Mesenchymal stem cell (in vitro differentiated cells and primary cell): ENCODE measurements around the gene TPR.

Source experiments
- DNase-seq: peaks from one replicate; pipeline ENCODE4 v3.0.0-alpha.2; 2013
- H2AFZ ChIP-seq: one replicate; pipeline ENCODE4 v1.6.1; 2013; ENCODE audit warnings: low read depth, mild to moderate bottlenecking, control low read depth, inconsistent platforms, low read length, moderate library complexity
- H2AK5ac ChIP-seq: 2 replicates; pipeline ENCODE4 v1.6.1; 2013; ENCODE audit warnings: low read length, moderate library complexity, mild to moderate bottlenecking, inconsistent platforms; ENCODE audit not compliant: severe bottlenecking
- H2BK120ac ChIP-seq: one replicate; pipeline ENCODE4 v1.6.1; 2013; ENCODE audit warnings: low read depth, mild to moderate bottlenecking, inconsistent platforms, low read length, moderate library complexity
- H2BK12ac ChIP-seq, 2 experiments: one replicate each; pipeline ENCODE4 v1.6.1; 2013; ENCODE audit warnings: inconsistent platforms in 2 of 2, low read length in 2 of 2, mild to moderate bottlenecking in 2 of 2, moderate library complexity in 2 of 2, control low read depth in 1 of 2
- H2BK15ac ChIP-seq: one replicate; pipeline ENCODE4 v1.6.1; 2013; ENCODE audit warnings: mild to moderate bottlenecking, low read depth, inconsistent platforms; ENCODE audit not compliant: poor library complexity, severe bottlenecking
- H2BK5ac ChIP-seq: 2 replicates; pipeline ENCODE4 v1.6.1; 2013; ENCODE audit warnings: low read depth, mild to moderate bottlenecking, low read length, control low read depth, inconsistent platforms; ENCODE audit not compliant: poor library complexity, severe bottlenecking
- H3K14ac ChIP-seq, 2 experiments: one replicate each; pipeline ENCODE4 v1.6.1; 2013; ENCODE audit warnings: inconsistent platforms in 2 of 2, low read length in 2 of 2, control low read depth in 1 of 2, mild to moderate bottlenecking in 1 of 2, moderate library complexity in 1 of 2
- H3K18ac ChIP-seq, 2 experiments: one replicate each; pipeline ENCODE4 v1.6.1; 2013; ENCODE audit warnings: inconsistent platforms in 2 of 2, low read length in 2 of 2, control low read depth in 1 of 2, low read depth in 1 of 2, mild to moderate bottlenecking in 1 of 2
- H3K23ac ChIP-seq, 2 experiments: one replicate each; pipeline ENCODE4 v1.6.1; 2013; ENCODE audit warnings: inconsistent platforms in 2 of 2, low read length in 2 of 2, mild to moderate bottlenecking in 2 of 2, moderate library complexity in 2 of 2, control low read depth in 1 of 2
- H3K27ac ChIP-seq: 2 replicates; pipeline ENCODE4 v1.5.1; 2013; ENCODE audit warnings: mild to moderate bottlenecking, moderate library complexity, low read length, control low read depth, inconsistent platforms; ENCODE audit not compliant: poor library complexity, severe bottlenecking
- H3K27me3 ChIP-seq, 2 experiments: 2 replicates each; pipeline versions ENCODE4 v1.6.1 to v1.7.0; 2013; ENCODE audit warnings: low read length in 2 of 2, mild to moderate bottlenecking in 2 of 2, moderate library complexity in 2 of 2, control low read depth in 1 of 2, inconsistent platforms in 1 of 2; ENCODE audit not compliant: control insufficient read depth in 1 of 2, insufficient read depth in 1 of 2
- H3K36me3 ChIP-seq, 2 experiments: 2 replicates each; pipeline versions ENCODE4 v1.6.1 to v1.7.0; 2013; ENCODE audit warnings: low read length in 2 of 2, control low read depth in 1 of 2, inconsistent platforms in 1 of 2, low read depth in 1 of 2, mild to moderate bottlenecking in 1 of 2; ENCODE audit not compliant: insufficient read depth in 2 of 2, control insufficient read depth in 1 of 2
- H3K4ac ChIP-seq, 2 experiments: one replicate each; pipeline ENCODE4 v1.6.1; 2013; ENCODE audit warnings: inconsistent platforms in 2 of 2, low read length in 2 of 2, mild to moderate bottlenecking in 2 of 2, moderate library complexity in 2 of 2, control low read depth in 1 of 2, low read depth in 1 of 2
- H3K4me1 ChIP-seq: 2 replicates; pipeline ENCODE4 v1.6.1; 2013; ENCODE audit warnings: low read depth, low read length, control low read depth; ENCODE audit not compliant: control insufficient read depth, insufficient read depth
- H3K4me2 ChIP-seq: 2 replicates; pipeline ENCODE4 v1.6.1; 2013; ENCODE audit warnings: low read length, mild to moderate bottlenecking, inconsistent platforms; ENCODE audit not compliant: poor library complexity, severe bottlenecking
- H3K4me3 ChIP-seq, 2 experiments: 2 replicates each; pipeline versions ENCODE4 v1.5.1 to v1.7.0; 2013; ENCODE audit warnings: low read length in 2 of 2, mild to moderate bottlenecking in 2 of 2, control low read depth in 1 of 2, low read depth in 1 of 2; ENCODE audit not compliant: insufficient read depth in 1 of 2
- H3K79me1 ChIP-seq: replicated peaks from 2 replicates; pipeline ENCODE4 v1.6.1; 2013; ENCODE audit warnings: mild to moderate bottlenecking, control low read depth, low read length, inconsistent platforms; ENCODE audit not compliant: poor library complexity, severe bottlenecking
- H3K9ac ChIP-seq: 2 replicates; pipeline ENCODE4 v1.7.0; 2013; ENCODE audit warnings: mild to moderate bottlenecking, low read length, moderate library complexity
- H3K9me3 ChIP-seq: 2 replicates; pipeline ENCODE4 v1.7.0; 2013; ENCODE audit warnings: mild to moderate bottlenecking, low read length; ENCODE audit not compliant: control insufficient read depth
- H4K8ac ChIP-seq: one replicate; pipeline ENCODE4 v1.6.1; 2013; ENCODE audit warnings: inconsistent platforms, mild to moderate bottlenecking, low read length, moderate library complexity
- H4K91ac ChIP-seq: one replicate; pipeline ENCODE4 v1.6.1; 2013; ENCODE audit warnings: mild to moderate bottlenecking, low read length, inconsistent platforms
- WGBS: methylation state at CpG from one replicate; pipeline ENCODE4 v1.1.7; 2013; ENCODE audit warnings: mixed read lengths; 5-methylcytosine and 5-hydroxymethylcytosine counted together

The TPR gene

GRCh38 chr1:186283374-186283773, 91.7 kb downstream of the TPR start:
- H3K4me2 ChIP-seq = no peak overlapping the region
- no peak overlapping the region for H2BK120ac ChIP-seq
- H2BK15ac ChIP-seq = no peak overlapping the region
- no peaks in the 10 kb centered on the region for H3K36me3 ChIP-seq
- H3K14ac ChIP-seq = no peak overlapping the region
- no peak overlapping the region for H3K27ac ChIP-seq
- H3K9me3 ChIP-seq = no peaks in the 10 kb centered on the region
- H3K4me1 ChIP-seq = no peaks in the 10 kb centered on the region
- H2BK5ac ChIP-seq = no peak overlapping the region
- no peak overlapping the region for H2BK12ac ChIP-seq
- no peak overlapping the region for H4K91ac ChIP-seq
- no peak overlapping the region for H3K9ac ChIP-seq
- WGBS = 100% methylated on average over 2 of the region's 3 CpGs
- H3K79me1 ChIP-seq = no peaks in the 10 kb centered on the region
- no peak overlapping the region for H3K4ac ChIP-seq
- no peak for DNase-seq
- H3K27me3 ChIP-seq = no peaks in the 10 kb centered on the region
- H4K8ac ChIP-seq = no peak overlapping the region
- no peak overlapping the region for H2AK5ac ChIP-seq
- H3K23ac ChIP-seq = no peak overlapping the region
- no peak overlapping the region for H3K18ac ChIP-seq
- H2AFZ ChIP-seq = no peak overlapping the region
- H3K4me3 ChIP-seq = no peak overlapping the region

GRCh38 chr1:186282466-186282865, 92.6 kb downstream of the TPR start:
- no peak overlapping the region for H2AFZ ChIP-seq
- H3K4me1 ChIP-seq = no peaks in the 10 kb centered on the region
- H3K4me2 ChIP-seq = no peak overlapping the region
- DNase-seq = no peak
- no peak overlapping the region for H4K8ac ChIP-seq
- H3K27ac ChIP-seq = no peak overlapping the region
- H2BK120ac ChIP-seq = no peak overlapping the region
- H3K27me3 ChIP-seq = no peaks in the 10 kb centered on the region
- no peak overlapping the region for H3K4me3 ChIP-seq
- no peak overlapping the region for H2BK5ac ChIP-seq
- no peaks in the 10 kb centered on the region for H3K36me3 ChIP-seq
- WGBS = 90% methylated on average over 8 of the region's 8 CpGs
- H2BK15ac ChIP-seq = no peak overlapping the region
- no peak overlapping the region for H3K14ac ChIP-seq
- no peak overlapping the region for H3K9ac ChIP-seq
- H4K91ac ChIP-seq = no peak overlapping the region
- H3K4ac ChIP-seq = no peak overlapping the region
- no peaks in the 10 kb centered on the region for H3K9me3 ChIP-seq
- no peak overlapping the region for H2BK12ac ChIP-seq
- no peaks in the 10 kb centered on the region for H3K79me1 ChIP-seq
- no peak overlapping the region for H2AK5ac ChIP-seq
- no peak overlapping the region for H3K18ac ChIP-seq
- H3K23ac ChIP-seq = no peak overlapping the region

- H3K4me1 ChIP-seq = no peaks in the 10 kb centered on the region
- no peaks in the 10 kb centered on the region for H3K27me3 ChIP-seq
- DNase-seq = no peak
- no peaks in the 10 kb centered on the region for H3K36me3 ChIP-seq
- 100% methylated on average over 1 of the region's 2 CpGs for WGBS
- no peak overlapping the region for H3K4me2 ChIP-seq
- no peak overlapping the region for H4K91ac ChIP-seq
- no peak overlapping the region for H3K4ac ChIP-seq
- no peak overlapping the region for H3K9ac ChIP-seq
- no peak overlapping the region for H4K8ac ChIP-seq
- no peak overlapping the region for H3K23ac ChIP-seq
- no peak overlapping the region for H2AK5ac ChIP-seq
- no peaks in the 10 kb centered on the region for H3K79me1 ChIP-seq
- H3K27ac ChIP-seq = no peak overlapping the region
- no peak overlapping the region for H2BK12ac ChIP-seq
- H2AFZ ChIP-seq = no peak overlapping the region
- no peak overlapping the region for H3K18ac ChIP-seq
- H2BK5ac ChIP-seq = no peak overlapping the region
- no peak overlapping the region for H2BK120ac ChIP-seq
- H3K14ac ChIP-seq = no peak overlapping the region
- no peaks in the 10 kb centered on the region for H3K9me3 ChIP-seq
- H3K4me3 ChIP-seq = no peak overlapping the region
- no peak overlapping the region for H2BK15ac ChIP-seq
These were observed 99.2 kb downstream of the TPR start for GRCh38 chr1:186275822-186276221.

- no peak overlapping the region for H2BK12ac ChIP-seq
- no peak overlapping the region for H3K4me2 ChIP-seq
- H2AK5ac ChIP-seq = no peak overlapping the region
- DNase-seq = no peak
- H3K4me1 ChIP-seq = no peaks in the 10 kb centered on the region
- H2BK5ac ChIP-seq = no peak overlapping the region
- no peak overlapping the region for H2BK120ac ChIP-seq
- H3K27ac ChIP-seq = no peak overlapping the region
- no peak overlapping the region for H3K23ac ChIP-seq
- H3K4ac ChIP-seq = no peak overlapping the region
- no peak overlapping the region for H4K8ac ChIP-seq
- H2AFZ ChIP-seq = no peak overlapping the region
- H3K14ac ChIP-seq = no peak overlapping the region
- H3K79me1 ChIP-seq = no peaks in the 10 kb centered on the region
- H3K36me3 ChIP-seq = no peaks in the 10 kb centered on the region
- H3K9me3 ChIP-seq = peaks cover 6% of the 10 kb centered on the region
- H3K4me3 ChIP-seq = no peak overlapping the region
- H3K27me3 ChIP-seq = no peaks in the 10 kb centered on the region
- H3K18ac ChIP-seq = no peak overlapping the region
- H3K9ac ChIP-seq = no peak overlapping the region
- H4K91ac ChIP-seq = no peak overlapping the region
- no peak overlapping the region for H2BK15ac ChIP-seq
- 71% methylated on average over 1 of the region's 1 CpG for WGBS
These were observed 102.6 kb downstream of the TPR start for GRCh38 chr1:186272486-186272885.
